Breast epithelium (tissue), 4 donors: Measurements from ENCODE around the gene AKR7A2. TPM values are rescaled to one million over a fixed set of nuclear protein-coding genes. Genes with fewer than 3 reads are reported as not detected.

ENCODE experiments used
- DNase-seq, 2 donors: peaks; one replicate each; pipeline ENCODE4 v3.0.0-alpha.2; 2019; ENCODE audit warnings: low spot score in 2 of 2
- H3K27ac ChIP-seq, 2 donors: fragments of 200-600 bp; sonication (generic) in 1 of 2; one replicate each; pipeline ENCODE4 v1.5.1; 2016 to 2019; ENCODE audit warnings: mild to moderate bottlenecking in 1 of 2
- H3K27me3 ChIP-seq, 2 donors: fragments of 200-600 bp; sonication (generic) in 1 of 2; one replicate each; pipeline versions ENCODE4 v1.5.1 to v1.6.0; 2017 to 2019; ENCODE audit warnings: control low read depth in 1 of 2, mild to moderate bottlenecking in 1 of 2
- H3K36me3 ChIP-seq: fragments of 200-600 bp; one replicate; pipeline ENCODE4 v1.5.1; 2019
- H3K4me1 ChIP-seq, 2 donors: fragments of 200-600 bp; sonication (generic); one replicate each; pipeline ENCODE4 v1.5.1; 2016 to 2019; ENCODE audit warnings: control low read depth in 1 of 2
- H3K4me3 ChIP-seq, 3 donors: fragments of 200-600 bp; sonication (generic); 1 replicate in 2 of 3; 2 replicates in 1 of 3; pipeline ENCODE4 v1.5.1; 2016 to 2019; ENCODE audit warnings: mild to moderate bottlenecking in 3 of 3, moderate library complexity in 2 of 3
- H3K9me3 ChIP-seq, 2 donors: fragments of 200-600 bp; sonication (generic) in 1 of 2; one replicate each; pipeline ENCODE4 v1.5.1; 2016 to 2019; ENCODE audit warnings: control low read depth in 1 of 2
- POLR2A ChIP-seq: fragments of 450-650 bp; IDR thresholded peaks from one replicate; pipeline ENCODE4 v1.6.1; 2016; ENCODE audit warnings: antibody characterized with exemption, mild to moderate bottlenecking, moderate library complexity
- POLR2AphosphoS5 ChIP-seq, 3 donors: sonication (generic); formaldehyde crosslinking; IDR thresholded peaks; one replicate each; pipeline ENCODE4 v1.6.1; 2017; ENCODE audit warnings: antibody characterized with exemption in 3 of 3
- intact Hi-C: fragments of 100-400 bp; cut with DNase I; formaldehyde crosslinking; loops from one replicate; pipeline ENCODE4 v1.15.1; 2023; ENCODE audit warnings: low total_unique reads
- total RNA-seq, 3 donors: library from RNA; depleted of rRNA; stranded (reverse); fragments of >200 nt; gene quantifications; one replicate each; pipeline ENCODE4 v1.1.0, GENCODE V29; 2016
- TF ChIP-seq, protein P1 (sequence below), 3 donors: fragments of 450-650 bp; IDR thresholded peaks; one replicate each; pipeline ENCODE4 v1.5.1; 2016 to 2017; ENCODE audit warnings: antibody characterized with exemption in 3 of 3, mild to moderate bottlenecking in 3 of 3, moderate library complexity in 3 of 3

AKR7A2 gene
- total RNA-seq, 3 donors from 2014 or later: 65.9 to 116 (median 80.5) TPM

DNA sequence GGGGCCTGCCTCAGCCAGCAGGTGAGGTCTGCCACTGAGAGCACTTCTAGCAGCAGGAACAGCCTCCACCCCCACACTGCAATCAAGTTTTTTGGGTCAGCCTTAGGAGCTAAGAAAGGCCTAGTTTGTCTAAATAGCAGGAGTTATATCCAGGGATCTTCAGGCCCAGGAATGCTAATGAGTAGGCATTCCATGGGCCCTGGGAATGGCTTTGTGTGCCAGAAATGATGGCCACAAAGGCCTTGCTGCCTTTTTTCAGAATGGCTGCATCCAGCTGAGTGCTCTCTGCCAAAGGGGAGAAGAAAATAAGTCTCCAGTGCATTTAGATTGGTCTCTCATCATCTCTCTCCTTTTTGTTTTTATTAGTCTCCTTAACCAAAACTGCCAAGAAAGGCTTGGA, 57.5 kb downstream of the AKR7A2 start:
- TF ChIP-seq, protein P1, sequence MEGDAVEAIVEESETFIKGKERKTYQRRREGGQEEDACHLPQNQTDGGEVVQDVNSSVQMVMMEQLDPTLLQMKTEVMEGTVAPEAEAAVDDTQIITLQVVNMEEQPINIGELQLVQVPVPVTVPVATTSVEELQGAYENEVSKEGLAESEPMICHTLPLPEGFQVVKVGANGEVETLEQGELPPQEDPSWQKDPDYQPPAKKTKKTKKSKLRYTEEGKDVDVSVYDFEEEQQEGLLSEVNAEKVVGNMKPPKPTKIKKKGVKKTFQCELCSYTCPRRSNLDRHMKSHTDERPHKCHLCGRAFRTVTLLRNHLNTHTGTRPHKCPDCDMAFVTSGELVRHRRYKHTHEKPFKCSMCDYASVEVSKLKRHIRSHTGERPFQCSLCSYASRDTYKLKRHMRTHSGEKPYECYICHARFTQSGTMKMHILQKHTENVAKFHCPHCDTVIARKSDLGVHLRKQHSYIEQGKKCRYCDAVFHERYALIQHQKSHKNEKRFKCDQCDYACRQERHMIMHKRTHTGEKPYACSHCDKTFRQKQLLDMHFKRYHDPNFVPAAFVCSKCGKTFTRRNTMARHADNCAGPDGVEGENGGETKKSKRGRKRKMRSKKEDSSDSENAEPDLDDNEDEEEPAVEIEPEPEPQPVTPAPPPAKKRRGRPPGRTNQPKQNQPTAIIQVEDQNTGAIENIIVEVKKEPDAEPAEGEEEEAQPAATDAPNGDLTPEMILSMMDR (IDR thresholded peaks at IDR 0.05): no peak
- TF ChIP-seq POLR2AphosphoS5 (IDR thresholded peaks at IDR 0.05): no peak
- no peak for TF ChIP-seq POLR2A
- H3K4me3 ChIP-seq: no peak overlapping the region
- H3K27ac ChIP-seq: no peak overlapping the region
- peaks cover 4 to 22% of the 10 kb centered on the region in 2 donors for H3K4me1 ChIP-seq
- H3K36me3 ChIP-seq: no peaks in the 10 kb centered on the region
- H3K27me3 ChIP-seq: no peaks in the 10 kb centered on the region
- no peaks in the 10 kb centered on the region for H3K9me3 ChIP-seq
- DNase-seq: no peak
- intact Hi-C loops: no loop called here

Other genes with a start within 250 kb of the AKR7A2 start
- 100 to 1,000 TPM; 114 to 145 (median 140) TPM for gene UBR4, start 101.9 kb downstream of the AKR7A2 start, total RNA-seq
- gene EMC1, start 60.6 kb downstream of the AKR7A2 start, total RNA-seq: 10 to 100 TPM; 22.3 to 42.3 (median 32.3) TPM
- gene MRTO4, start 60.3 kb downstream of the AKR7A2 start, total RNA-seq: 10 to 100 TPM; 18.9 to 35.4 (median 27.4) TPM
- gene AKR7A3, start 23.4 kb downstream of the AKR7A2 start, total RNA-seq: 1 to 10 TPM; 1.4 to 7.9 (median 5.1) TPM
- 10 to 100 TPM in 2 of 3 donors, 1 to 10 TPM in 1; 6.2 to 13.9 (median 13.1) TPM for gene SLC66A1, start 182 bp upstream of the AKR7A2 start, total RNA-seq
- 100 to 1,000 TPM; 112 to 114 (median 113) TPM for gene CAPZB, start 173.4 kb upstream of the AKR7A2 start, total RNA-seq